GM18951 (cell line): ENCODE results near the gene CEP126.

ENCODE experiments used
- POLR2A ChIP-seq: IDR thresholded peaks from 4 replicates; pipeline ENCODE4 v1.6.1; 2011; ENCODE audit warnings: mild to moderate bottlenecking; ENCODE audit not compliant: insufficient read length, insufficient read depth; ENCODE audit errors: extremely low read depth
- in situ Hi-C: fragments of 300-500 bp; cut with MboI; formaldehyde crosslinking; loops from one replicate; pipeline ENCODE4 v1.12.0; 2022; ENCODE audit warnings: low sequenced_read_pairs, mixed read lengths, inconsistent platforms; ENCODE audit not compliant: unreplicated experiment

The CEP126 gene

DNA sequence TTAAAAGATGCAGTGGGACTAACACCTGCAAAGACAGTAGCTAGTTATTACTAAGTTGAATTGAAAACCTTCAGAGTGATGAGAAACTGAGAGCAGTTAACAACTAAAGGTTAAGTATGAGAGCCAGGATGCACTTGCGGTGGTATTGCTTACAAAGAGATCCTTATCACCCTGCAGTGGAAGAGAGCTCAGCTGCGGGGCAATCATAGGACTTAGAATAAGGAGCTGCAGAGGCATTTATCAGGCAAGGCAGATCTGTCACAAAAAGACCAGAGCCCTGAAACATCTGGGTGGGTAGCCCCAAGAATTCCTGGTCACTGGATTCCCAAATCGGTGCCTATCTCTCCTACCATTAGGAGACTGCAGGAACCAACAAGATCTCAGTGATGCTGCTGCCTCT lies 98.1 kb downstream of the CEP126 start:
- in situ Hi-C loops = no loop called here
- no peak for TF ChIP-seq POLR2A

DNA sequence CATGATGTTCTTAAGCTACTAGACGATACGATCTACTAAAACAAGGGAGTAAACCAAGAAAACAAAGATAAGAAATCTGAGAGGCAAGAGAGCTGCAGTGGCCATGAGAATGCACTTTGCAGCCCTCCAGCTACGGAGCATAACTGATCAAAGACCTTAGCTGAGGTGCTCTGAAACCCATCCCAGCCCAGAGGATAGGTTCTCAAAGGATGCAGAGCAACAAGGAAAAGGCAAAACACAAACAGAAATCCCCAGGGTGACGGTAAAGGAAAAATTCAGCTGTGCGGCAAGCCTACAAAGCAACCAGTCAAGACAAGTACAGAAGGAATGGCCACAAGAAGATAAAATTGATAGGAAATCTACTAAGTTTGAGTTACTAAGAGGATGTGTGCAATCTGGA lies 99.9 kb downstream of the CEP126 start:
- in situ Hi-C loops = no loop called here
- no peak for TF ChIP-seq POLR2A

DNA sequence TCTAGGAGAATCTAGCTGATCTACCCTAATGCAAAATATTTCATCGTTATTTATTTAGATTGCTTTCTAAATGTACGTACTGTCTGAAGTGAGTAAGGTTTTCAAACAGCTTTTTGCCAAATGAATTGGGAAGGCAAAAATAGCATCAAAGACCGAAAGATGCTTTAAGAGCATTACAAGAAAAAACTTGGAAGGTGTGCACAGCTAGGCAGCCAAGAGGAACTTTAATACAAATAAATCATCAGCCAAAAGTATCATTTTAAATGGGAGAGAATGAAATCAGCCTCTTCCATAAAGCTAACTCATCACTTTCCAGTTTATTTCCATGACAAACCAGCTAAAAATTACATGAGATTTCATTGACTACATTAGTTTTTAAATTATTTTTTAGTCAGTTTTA lies 102.2 kb downstream of the CEP126 start:
- in situ Hi-C loops = no loop called here
- no peak for TF ChIP-seq POLR2A

- in situ Hi-C loops = no loop called here
- TF ChIP-seq POLR2A = no peak
These were observed 111.4 kb downstream of the CEP126 start for GRCh38 chr11:102026217-102026616.

DNA sequence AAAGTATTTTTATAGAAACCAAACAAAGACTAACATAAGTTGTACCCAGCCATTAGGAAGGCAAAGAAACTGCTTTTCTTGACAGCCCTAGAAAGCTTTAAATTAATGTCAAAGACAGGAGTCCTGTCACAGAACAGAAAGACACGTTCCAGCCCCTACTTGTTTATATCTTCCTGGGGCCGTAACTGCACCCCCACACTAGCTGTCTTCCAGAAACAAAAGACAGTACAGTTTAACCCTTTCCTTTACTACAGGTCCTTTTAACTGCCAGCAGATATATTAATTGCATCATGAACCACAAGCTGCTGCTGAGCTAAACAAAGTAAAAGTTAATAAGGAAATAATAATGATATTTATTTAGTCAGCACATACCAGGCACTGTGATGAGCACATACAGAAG lies 112.1 kb downstream of the CEP126 start:
- in situ Hi-C loops = no loop called here
- TF ChIP-seq POLR2A = no peak

DNA sequence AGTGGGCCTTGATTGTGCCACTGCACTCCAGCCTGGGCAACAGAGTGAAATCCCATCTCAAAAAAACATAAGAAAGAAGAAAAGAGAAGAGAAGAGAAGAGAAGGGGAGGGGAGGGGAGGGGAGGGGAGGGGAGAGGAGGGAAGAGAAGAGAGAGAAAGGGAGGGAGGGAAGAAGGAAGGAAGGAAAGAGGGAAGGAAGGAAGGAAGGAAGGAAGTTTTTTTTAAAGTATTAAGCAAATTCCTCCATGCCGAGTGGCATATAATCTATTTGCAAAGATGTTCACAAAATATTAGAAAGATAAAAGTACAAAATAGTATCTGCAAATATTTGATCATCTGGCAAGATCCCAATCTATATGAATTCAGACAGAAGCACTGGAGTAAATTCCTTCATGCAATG lies 121.9 kb downstream of the CEP126 start:
- TF ChIP-seq POLR2A = no peak
- in situ Hi-C loops = no loop called here

- TF ChIP-seq POLR2A = no peak
- in situ Hi-C loops = no loop called here
These were observed 132.0 kb downstream of the CEP126 start for GRCh38 chr11:102046841-102047240.

DNA sequence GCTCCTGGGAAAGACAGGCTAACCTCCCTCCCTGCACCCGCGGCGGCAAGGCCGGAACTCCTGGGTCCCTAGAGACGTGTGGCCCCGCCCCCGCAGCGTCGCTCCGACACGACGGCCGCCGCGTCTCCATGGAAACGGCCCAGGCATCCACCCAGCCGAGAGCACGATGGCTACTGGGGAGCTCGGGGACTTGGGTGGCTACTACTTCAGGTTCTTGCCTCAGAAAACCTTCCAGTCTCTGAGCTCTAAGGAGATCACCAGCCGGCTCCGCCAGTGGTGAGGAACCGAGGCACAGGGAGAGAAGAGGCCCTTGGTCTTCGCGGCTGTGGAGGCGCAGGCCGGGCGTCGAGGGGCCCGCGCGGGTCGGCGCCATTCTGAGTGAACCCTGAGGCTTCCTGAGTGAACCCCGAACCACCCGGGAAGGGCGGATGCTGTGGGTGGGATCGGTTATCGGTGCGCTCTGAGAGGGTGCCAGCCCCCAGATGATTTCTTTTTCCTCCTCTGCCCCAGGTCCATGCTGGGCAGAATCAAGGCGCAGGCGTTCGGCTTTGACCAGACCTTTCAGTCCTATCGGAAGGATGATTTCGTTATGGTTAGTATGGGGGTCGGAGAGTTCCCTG lies 132.6 kb downstream of the CEP126 start, which contains the start of gene CFAP300:
TSS of gene CFAP300 (plus strand) at position 133 of the 620 bp plus-strand sequence. CDS start at position 167, 34 bp downstream.
- no peak for TF ChIP-seq POLR2A
- in situ Hi-C loops = no loop called here
